Cardiac muscle cell (in vitro differentiated cells and primary cell): ENCODE measurements around the gene AFF2. TPM values are rescaled to one million over a fixed set of nuclear protein-coding genes. Genes with fewer than 3 reads are reported as not detected.

Experiments
- DNase-seq, 2 donors: peaks; one replicate each; pipeline versions ENCODE4 v3.0.0 to v3.0.0-alpha.2; 2010 to 2017; ENCODE audit warnings: low read depth in 1 of 2, low spot score in 1 of 2
- H3K27ac ChIP-seq: fragments of 200-600 bp; sonication (generic); 2 replicates; pipeline ENCODE4 v1.5.1; 2016
- H3K27me3 ChIP-seq: fragments of 200-600 bp; sonication (generic); 2 replicates; pipeline ENCODE4 v1.6.0; 2016; ENCODE audit warnings: control low read depth
- H3K36me3 ChIP-seq: fragments of 200-600 bp; sonication (generic); 2 replicates; pipeline ENCODE4 v1.5.1; 2016; ENCODE audit warnings: control low read depth
- H3K4me1 ChIP-seq: fragments of 200-600 bp; sonication (generic); 2 replicates; pipeline ENCODE4 v1.8.1; 2017; ENCODE audit warnings: low read depth, mild to moderate bottlenecking, mixed run types
- H3K4me3 ChIP-seq: fragments of 200-600 bp; sonication (generic); 2 replicates; pipeline ENCODE4 v1.5.1; 2016; ENCODE audit warnings: mild to moderate bottlenecking
- H3K9me3 ChIP-seq: fragments of 200-600 bp; sonication (generic); 2 replicates; pipeline ENCODE4 v1.5.1; 2017; ENCODE audit warnings: low read depth, mild to moderate bottlenecking, control low read depth
- CTCF ChIP-seq: IDR thresholded peaks from 2 replicates; pipeline ENCODE4 v1.5.1; 2012; ENCODE audit warnings: low read depth, mild to moderate bottlenecking, low read length
- polyA plus RNA-seq: library from polyadenylated mRNA; unstranded; fragments of >200 nt; fragmentation: Nextera tagmentation; extraction: Ambion mirVana; gene quantifications from 2 replicates; pipeline ENCODE4 v1.2.1, GENCODE V29; 2016
- total RNA-seq: library from RNA; depleted of rRNA; stranded (reverse); fragments of >200 nt; gene quantifications from 2 replicates; pipeline ENCODE4 v1.2.3, GENCODE V29; 2016

AFF2 gene
- total and polyA plus RNA-seq, 2 experiments from 2014 or later = 4.4 to 8.3 TPM

GRCh38 chrX:148784137-148784536, 283.7 kb downstream of the AFF2 start:
- no peak for TF ChIP-seq CTCF
- DNase-seq = no peak
- no peak overlapping the region for H3K27ac ChIP-seq

GRCh38 chrX:148784856-148785255, 284.4 kb downstream of the AFF2 start:
- H3K9me3 ChIP-seq = no peaks in the 10 kb centered on the region
- no peaks in the 10 kb centered on the region for H3K36me3 ChIP-seq
- no peaks in the 10 kb centered on the region for H3K27me3 ChIP-seq
- H3K27ac ChIP-seq = no peak overlapping the region
- no peak for TF ChIP-seq CTCF
- DNase-seq = no peak
- no peaks in the 10 kb centered on the region for H3K4me1 ChIP-seq
- no peak overlapping the region for H3K4me3 ChIP-seq

More at GRCh38 chrX:148784137-148784536, 283.7 kb downstream of the AFF2 start:
- Histone ChIP-seq H3K36me3 (no peaks in the 10 kb centered on the region), H3K4me1 (no peaks in the 10 kb centered on the region), H3K27me3 (no peaks in the 10 kb centered on the region), H3K4me3 (no peak overlapping the region), H3K9me3 (no peaks in the 10 kb centered on the region)

GRCh38 chrX:148785256-148785655, 284.8 kb downstream of the AFF2 start:
- no peak overlapping the region for H3K27ac ChIP-seq
- no peak for DNase-seq

GRCh38 chrX:148788449-148788848, 288.0 kb downstream of the AFF2 start:
- no peaks in the 10 kb centered on the region for H3K36me3 ChIP-seq
- H3K9me3 ChIP-seq = no peaks in the 10 kb centered on the region
- TF ChIP-seq CTCF = no peak
- no peak overlapping the region for H3K27ac ChIP-seq
- H3K4me1 ChIP-seq = no peaks in the 10 kb centered on the region
- H3K4me3 ChIP-seq = no peak overlapping the region
- H3K27me3 ChIP-seq = no peaks in the 10 kb centered on the region
- DNase-seq = no peak

More at GRCh38 chrX:148785256-148785655, 284.8 kb downstream of the AFF2 start:
- H3K9me3 ChIP-seq = no peaks in the 10 kb centered on the region
- no peak overlapping the region for H3K4me3 ChIP-seq
- no peaks in the 10 kb centered on the region for H3K36me3 ChIP-seq
- TF ChIP-seq CTCF = no peak
- H3K4me1 ChIP-seq = no peaks in the 10 kb centered on the region
- H3K27me3 ChIP-seq = no peaks in the 10 kb centered on the region

DNA sequence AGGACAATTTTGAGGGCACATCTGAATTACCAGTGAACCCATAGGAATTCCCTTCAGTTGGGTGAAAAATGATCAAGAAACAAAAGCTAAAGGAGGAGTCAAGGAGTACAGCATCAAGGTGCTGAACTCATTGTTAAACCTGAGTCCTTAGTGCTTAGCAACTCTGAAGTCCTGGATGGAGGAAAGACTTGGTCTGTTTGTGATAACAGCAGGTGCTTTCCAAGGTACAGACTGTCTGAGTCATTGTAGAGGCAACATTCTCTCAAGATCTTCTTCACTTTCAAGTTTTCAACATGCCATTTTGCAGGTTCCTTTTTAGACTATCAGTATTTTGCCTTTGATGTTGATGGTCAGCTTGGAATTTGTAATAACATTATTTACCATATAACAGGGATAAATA, 293.9 kb downstream of the AFF2 start:
- H3K27me3 ChIP-seq = no peaks in the 10 kb centered on the region
- no peaks in the 10 kb centered on the region for H3K9me3 ChIP-seq
- no peak for TF ChIP-seq CTCF
- no peak for DNase-seq
- H3K4me3 ChIP-seq = no peak overlapping the region
- no peaks in the 10 kb centered on the region for H3K36me3 ChIP-seq
- no peaks in the 10 kb centered on the region for H3K4me1 ChIP-seq
- no peak overlapping the region for H3K27ac ChIP-seq
